Mucosa of gallbladder (tissue), 1 donor: ENCODE measurements around the gene FUBP3. TPM values are rescaled to one million over a fixed set of nuclear protein-coding genes. Genes with fewer than 3 reads are reported as not detected.

Experiments
- DNase-seq: peaks from one replicate; pipeline ENCODE4 v3.0.0-alpha.2; 2020; ENCODE audit warnings: low spot score
- total RNA-seq: library from RNA; stranded (reverse); gene quantifications from one replicate; pipeline ENCODE4 v1.2.1, GENCODE V29; 2021
- donor health status: DM: no; HTN: no; CAD: no.

FUBP3 gene
- total RNA-seq, 1 donor from 2014 or later: 51.8 TPM

DNA sequence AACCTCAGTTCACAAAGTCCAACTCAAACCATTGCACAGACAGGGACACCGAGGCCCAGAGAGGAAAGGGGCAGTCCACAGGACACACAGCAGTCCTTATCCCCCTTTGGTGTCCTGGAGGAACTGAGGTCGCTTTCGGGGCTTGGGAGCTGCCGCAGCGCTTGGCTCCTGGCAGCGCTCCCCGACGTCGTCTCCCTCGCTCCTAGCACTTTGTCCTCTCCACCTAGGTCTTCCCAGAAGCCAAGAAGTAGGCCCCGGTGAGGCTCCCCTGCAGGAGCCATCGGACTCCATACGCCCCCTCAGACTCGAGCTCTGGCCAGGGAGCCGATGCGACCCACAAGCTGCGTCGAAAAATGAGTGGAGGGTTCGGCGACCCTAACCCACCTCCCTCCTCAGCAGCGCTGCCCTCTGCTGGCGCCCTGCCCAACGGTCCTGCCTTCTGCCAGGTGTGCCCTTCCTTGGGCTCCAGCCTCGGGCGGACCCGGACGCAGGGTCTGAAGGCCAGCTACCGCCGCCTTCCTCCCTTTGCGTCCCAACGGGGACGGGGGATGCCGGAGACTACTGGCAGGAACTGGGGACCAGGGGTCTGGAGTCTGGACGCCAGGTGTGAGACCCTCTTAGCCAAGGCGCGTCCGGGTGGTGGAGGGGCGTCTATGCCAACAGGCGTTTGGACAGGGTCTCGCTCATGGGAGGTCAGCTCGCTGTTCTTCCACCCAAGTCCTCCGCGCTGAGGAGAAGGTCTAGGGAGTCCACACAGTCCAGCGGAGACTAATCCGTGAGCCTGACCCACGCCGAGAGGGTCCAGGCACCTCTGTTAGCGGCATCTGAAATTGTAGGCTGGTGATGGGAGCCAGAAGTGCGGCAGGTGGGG is 83.0 kb downstream of the FUBP3 start:
- no peak for DNase-seq

DNA sequence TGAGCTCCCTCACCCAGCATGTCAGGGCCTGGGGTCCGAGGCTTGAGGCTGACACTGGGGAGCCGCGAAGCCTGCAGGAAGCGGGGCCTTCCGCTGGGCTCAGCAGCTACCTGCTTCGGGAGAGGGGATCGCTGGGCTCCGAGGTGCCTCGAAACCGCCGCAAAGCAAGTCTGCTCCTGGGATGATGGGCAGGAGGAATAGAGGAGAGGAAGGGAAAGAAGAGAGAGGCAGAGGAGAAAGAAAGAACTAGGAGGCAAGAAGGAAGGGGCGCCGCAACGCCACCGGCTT is 83.5 kb downstream of the FUBP3 start:
- DNase-seq: no peak

DNA sequence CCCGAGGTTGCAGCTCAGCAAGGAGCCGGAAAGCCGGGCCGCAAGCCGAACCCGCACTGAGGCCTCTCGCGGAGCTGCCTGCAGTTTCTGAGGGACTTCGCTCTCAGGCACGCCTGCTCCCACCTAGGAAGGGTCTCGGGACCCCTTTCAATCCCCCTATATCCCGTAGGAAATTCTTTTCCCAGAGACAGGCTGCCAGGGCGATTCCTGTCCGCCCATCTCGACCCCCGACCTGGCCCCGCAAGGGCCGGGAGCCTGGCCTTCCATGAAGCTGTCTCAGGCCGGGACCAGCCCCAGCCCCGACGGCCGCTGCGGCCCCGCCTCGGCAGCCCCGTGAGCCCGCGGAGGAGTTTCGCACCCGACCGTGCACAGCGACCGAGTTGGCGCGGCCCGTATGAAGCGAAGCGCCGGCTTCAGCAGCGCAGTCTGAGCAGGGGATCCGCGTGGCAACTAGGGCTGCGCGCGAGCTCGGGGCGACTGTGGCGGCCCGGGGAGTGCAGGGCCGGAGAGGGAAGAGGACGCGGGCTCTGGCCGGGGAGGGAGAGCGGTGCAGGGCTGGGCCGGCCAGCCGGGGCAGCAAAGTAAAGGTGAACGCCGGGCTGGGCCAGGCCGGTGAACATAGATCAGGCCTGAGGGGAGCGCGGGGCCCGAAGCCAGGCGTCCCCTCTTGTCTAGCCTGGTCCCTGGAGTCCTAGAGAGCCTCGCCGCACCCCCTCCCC is 84.0 kb downstream of the FUBP3 start:
- no peak for DNase-seq

DNA sequence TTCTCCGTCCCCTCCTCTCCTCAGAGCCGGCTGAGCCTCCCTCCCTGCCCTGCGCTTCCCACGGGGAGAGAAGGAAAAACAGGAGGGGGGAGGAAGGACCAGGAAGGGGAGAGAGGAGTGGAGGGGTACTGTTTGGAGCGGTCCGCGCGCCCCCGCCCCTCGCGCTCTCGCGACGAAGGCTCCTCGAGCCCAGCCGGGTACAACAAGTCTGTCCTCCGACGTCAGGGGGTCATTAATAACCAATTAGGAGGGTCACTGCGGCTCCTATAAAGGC is 84.5 kb downstream of the FUBP3 start:
- DNase-seq: no peak

DNA sequence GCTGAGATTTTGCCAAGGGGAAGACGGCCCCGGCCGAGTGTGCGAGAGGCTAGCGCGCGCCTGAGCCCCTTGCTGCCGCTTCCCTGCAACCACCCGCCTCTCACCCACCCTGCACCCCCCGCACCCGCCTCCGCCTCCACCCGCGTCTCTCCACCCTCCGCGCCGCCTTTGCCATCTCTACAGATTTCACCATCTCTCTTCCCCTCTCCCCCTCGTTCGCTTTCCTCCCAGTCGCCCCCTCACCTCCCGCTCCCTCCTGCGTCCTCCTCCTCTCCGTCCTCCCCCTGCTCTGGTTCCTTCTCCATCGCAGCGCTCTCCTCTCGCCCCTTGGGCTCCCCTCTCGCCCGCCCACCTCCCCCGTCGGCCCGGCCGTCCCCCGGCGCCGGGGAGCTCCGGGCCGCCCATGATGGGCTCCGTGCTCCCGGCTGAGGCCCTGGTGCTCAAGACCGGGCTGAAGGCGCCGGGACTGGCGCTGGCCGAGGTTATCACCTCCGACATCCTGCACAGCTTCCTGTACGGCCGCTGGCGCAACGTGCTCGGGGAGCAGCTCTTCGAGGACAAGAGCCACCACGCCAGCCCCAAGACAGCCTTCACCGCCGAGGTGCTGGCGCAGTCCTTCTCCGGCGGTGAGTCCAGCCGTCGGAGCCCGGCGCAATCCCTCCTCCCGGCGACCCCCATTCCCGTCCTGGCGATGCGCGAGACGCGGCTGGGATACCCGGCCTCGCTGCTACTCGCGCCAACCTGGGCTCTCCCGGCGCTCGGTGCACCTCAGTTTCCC is 85.1 kb downstream of the FUBP3 start, which contains the start of gene PRDM12:
TSS of gene PRDM12 (plus strand) at position 344 of the 778 bp plus-strand sequence. CDS start at position 404, 60 bp downstream.
- no peak for DNase-seq

DNA sequence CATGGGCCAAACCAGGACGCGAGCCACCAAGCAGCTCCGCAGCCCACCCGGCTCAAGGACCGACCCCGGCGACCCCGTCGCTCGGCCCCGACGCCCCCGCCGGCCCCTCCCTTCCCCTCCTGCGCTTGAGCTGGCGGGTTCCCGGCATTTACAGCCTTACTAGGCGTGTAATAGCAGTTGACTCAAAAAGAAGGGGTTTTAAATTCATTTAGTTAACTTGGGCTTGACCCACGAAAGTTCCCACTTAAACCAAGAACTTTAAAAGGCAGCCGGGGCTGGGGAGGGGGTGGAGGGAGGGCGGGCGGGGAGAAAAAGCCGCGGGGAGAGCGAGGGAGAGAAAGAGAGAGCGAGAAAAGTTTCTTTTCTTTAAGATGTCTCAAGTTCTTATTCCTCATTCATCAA is 85.7 kb downstream of the FUBP3 start:
- no peak for DNase-seq

DNA sequence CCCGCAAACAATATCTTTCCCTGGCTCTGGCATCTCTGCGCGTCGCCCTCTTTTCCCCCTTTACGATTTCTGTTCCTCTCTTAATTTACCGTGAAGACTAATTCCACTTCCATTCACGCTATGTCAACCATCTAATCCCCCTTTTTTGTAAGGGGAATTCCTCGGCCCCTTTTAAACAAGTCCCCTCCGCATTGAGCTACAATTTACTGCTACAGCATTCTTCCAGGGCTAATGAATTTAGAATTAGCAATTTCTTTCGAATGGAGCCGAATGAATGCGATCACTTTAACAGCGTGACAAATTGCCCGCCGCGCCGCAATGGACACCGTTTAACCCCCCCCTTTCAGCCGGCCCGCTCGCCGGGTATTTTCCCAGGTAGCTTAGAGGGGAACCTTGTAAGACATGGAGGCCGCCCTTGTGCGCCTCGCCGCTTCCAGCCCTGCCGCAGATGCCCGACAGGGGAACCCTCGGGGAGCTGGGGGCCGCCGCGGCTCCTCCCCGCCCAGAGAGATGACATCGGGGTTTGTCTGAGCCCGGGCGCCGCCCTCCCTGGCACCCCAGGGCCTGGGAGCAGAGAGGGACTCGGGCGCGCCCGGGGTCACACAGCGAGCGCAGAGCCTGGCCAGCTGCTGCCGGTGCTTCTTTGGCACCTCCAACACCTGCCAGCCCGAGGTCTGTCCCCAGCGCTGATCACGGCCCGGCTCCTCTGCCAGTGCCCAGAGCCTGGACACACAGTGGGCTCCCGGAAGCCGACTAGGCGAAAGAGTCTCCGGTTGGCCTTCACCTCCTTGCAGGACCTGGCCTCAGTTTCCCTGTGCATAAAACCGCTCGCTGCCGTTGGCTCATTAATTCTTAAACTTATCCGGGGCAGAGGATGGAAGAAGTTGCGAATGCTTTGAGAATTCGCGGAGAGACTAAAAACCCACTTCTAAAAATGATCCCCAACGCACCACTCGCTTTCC is 86.3 kb downstream of the FUBP3 start:
- no peak for DNase-seq

DNA sequence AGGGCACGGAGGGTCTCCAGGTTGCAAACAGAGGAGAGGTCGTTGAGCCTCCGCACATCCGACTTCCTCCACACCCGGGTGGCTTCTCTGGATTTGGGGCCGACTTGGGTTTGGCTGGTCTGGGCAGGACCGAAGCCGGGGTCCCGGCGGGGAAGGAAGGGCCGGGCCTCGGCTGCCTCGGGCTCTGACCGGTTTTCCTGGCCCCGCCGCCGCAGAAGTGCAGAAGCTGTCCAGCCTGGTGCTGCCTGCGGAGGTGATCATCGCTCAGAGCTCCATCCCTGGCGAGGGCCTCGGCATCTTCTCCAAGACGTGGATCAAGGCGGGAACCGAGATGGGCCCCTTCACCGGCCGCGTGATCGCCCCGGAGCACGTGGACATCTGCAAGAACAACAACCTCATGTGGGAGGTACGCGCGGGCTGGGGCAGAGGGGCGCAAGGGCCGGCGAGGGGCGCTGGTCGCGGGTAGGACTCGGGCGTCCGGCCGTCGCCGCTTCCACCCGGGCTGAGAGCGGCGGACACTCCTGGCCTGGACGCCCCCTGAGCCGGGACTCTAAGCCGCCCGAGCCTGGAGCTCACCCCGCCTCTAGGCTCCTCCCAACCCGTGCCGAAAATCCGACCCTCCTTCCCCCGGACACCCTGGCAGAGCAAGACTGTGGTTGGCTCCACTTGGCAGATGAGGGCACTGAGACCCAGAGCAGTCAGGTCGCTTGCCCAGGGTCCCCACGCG is 87.2 kb downstream of the FUBP3 start:
- DNase-seq: no peak

DNA sequence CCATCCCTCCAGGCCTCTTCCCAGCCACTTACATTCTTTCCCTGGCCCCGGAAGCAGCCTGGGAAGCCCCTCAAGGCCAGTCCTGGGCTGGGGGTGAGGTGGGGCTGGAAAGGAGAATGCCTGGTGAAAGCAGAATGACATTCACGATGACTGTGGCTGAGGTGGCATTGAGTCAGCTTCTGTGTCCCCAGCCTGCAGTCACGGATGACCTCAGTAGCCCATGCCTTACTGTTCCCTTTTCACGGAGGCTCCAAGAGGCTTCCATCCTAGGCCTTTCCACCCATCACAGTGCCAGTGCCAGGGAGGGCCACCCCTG is 87.7 kb downstream of the FUBP3 start:
- DNase-seq: no peak

DNA sequence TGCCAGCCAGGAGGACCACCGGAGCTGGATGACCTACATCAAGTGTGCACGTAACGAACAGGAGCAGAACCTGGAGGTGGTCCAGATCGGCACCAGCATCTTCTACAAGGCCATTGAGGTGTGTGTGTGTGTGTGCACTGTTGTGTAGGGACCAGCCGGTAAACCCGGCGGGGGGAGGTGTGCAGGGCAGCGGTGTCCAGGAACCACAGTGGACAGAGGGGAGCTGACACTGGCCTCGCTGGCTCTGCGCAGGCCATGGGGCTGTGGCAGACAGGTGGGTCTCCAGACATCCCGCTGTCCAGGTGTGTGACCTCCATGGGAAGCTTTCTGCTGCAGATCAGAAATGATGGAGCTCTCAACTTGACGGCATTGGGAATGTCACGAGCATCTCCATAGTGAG is 88.8 kb downstream of the FUBP3 start:
- no peak for DNase-seq

DNA sequence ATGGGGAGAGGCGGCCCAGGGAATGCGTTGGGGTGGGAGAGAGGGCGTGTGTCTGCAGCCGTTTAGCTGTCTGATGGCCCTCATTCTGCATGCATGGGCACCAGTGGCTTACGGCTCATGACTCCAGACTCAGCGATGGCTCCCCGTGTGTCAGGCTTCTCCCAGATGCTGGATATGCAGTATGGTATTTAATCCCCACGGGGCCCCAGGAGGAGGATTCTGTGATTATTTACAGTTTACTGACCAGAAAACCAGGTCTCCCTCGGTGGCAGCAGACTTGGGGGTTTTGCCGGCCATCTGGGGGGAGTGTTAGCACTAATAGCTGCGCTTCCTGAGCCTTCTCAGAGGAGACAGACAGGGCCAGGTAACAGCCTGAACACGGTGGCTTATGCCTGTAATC is 89.3 kb downstream of the FUBP3 start:
- DNase-seq: no peak

DNA sequence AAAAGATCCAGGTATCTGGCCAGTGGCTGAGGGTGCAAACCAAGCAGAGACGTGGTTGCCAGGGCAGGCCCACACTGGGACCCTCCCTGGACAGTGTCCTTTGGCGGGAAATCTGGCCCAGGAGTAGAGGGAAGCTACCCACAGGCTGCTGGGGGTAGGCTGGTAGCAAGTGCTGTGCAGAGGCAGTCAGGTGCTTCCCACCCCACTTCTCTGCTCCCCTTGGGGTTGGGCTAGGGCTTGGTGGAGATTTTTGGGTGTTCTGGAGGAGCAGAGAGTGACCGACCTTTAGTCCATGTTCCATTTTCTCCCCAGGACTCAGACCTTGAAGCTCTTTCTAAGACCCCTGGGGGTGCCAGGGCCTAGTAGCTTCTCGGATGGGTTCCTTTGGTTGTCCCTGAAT is 90.6 kb downstream of the FUBP3 start:
- no peak for DNase-seq

DNA sequence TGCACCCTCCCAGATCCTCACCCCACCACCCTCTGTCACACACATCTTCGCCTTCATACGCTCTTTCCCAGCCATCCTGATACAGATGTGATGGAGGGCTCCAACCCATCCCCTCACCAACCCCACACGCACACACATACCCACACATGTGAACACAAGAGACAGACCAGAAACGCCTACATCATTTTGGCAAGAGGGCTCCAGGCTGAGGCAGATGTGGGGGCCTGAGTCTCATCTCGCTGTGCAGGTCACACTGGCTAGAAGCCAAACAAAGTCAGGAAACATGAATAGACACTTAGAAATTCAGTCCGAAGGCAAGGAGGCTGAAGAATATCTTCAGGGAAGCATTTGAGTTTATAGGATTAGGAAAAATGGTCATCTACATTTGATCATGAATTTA is 91.3 kb downstream of the FUBP3 start:
- DNase-seq: no peak

DNA sequence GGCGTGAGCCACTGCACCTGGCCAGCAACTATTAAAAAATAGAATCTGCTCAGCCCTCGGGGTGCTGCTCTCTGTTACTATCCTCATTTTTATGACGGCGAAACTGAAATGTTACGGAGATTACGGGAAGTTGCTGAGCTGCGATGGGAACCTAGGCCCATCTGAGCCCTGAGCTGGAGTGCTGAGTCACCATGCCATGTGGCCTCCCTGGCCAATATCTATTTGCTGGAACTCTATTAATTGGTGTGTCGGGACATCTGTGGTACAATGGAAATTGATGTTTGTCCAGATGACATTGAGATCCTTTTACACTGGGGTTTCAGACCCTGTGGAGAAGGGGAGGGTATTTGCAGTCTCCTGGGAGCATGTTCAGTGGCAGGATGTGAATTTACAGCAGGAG is 93.1 kb downstream of the FUBP3 start:
- no peak for DNase-seq

DNA sequence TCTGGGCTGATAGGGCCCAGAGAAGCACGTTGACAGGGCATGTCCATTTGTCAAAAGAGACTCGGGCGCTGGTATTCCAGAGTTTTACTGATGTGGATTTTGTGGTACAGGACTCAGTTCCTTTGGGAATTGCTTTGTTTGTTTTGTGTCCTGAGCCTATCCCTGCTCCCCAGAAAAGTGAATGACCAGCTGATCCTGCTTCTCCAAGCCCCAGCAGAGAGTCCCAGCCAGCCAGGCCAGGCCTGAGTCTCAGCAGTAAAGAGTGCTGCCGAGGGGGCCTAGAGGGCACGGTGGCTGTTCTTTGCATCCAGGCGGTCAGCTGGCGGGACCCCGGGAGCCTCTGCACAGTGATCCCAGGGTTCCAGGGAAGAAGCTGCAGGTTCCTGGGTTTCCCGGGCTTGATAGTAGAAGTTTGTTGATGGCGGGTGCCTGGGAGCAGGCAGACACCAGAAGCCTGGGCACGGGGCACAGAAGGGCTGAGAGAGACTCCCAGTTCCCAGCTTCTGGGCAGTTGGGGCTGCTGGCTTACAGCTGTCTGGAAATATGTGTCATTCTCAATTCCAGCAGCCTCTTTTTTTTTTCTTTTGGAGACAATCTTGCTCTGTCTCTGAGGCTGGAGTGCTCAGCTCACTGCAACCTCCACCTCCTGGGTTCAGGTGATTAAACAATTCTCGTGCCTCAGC is 93.7 kb downstream of the FUBP3 start:
- DNase-seq: no peak

DNA sequence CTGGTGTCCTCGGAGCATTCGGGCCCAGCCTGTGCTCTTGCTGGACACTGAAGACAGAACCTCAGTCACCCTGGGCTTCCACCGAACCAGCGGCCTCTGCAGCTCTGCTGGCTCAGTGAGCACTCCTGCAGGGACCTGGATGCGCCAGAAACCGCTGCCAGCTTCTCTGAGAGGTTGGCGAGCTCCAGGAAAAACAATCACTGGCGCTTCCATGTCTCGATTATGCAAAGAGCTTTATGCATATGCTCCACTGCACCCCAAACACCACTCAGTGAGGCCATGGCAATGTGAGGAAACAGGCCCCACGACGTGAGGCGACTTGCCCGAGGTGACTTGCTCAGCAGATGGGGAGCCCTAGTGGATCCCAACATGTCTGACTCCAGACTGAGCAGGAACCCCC is 96.0 kb downstream of the FUBP3 start:
- no peak for DNase-seq

DNA sequence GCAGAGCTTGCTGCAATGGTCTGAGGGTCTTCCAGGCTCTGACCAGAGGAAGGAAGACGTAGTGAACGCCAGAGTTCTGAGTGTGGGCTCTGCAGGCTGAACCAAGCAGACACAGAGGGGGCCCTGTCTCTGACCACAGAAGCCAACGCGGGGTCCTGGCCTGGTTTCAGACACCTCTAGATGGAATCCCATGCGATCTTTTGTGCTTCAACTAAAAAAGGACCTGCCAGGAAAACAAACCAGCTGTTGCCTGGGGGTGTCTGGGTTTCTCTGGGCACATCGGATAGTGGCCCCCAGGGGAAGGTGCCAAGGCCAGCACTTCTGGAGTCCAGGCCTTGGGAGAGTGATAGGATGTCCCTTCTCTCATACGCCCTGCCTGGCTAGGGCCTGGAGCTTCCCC is 97.9 kb downstream of the FUBP3 start:
- no peak for DNase-seq

DNA sequence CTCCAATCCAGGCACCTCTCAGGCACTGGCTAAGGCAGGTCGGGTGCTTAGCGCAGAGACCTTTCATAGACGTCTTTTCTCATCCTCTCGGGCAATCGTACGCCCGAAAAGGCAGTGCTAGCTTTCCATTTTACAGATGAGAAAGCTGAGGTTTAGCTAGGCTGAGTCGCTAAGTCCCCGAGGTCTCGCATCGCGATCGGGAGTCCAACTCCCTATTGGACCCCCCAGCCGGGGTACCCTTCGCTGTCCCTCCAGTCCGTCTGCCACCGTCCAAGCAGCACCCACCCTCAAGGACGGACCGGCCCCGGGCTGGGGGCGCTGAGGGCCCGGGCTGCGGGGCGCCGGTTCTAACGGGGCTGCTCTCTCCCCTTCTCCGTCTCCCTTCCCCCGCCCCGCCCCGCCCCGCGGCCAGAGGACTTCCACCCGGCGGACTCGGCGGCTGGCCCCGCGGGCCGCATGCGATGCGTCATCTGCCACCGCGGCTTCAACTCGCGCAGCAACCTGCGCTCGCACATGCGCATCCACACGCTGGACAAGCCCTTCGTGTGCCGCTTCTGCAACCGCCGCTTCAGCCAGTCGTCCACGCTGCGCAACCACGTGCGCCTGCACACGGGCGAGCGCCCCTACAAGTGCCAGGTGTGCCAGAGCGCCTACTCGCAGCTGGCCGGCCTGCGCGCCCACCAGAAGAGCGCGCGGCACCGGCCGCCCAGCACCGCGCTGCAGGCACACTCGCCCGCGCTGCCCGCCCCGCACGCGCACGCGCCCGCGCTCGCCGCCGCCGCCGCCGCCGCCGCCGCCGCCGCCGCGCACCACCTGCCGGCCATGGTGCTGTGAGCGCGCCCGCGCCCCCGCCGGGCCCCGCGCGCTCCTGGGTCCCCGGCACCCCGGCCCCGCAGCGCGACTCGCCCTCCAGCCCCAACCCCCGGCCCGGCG is 101.7 kb downstream of the FUBP3 start:
- peak; percentile 83 for DNase-seq

DNA sequence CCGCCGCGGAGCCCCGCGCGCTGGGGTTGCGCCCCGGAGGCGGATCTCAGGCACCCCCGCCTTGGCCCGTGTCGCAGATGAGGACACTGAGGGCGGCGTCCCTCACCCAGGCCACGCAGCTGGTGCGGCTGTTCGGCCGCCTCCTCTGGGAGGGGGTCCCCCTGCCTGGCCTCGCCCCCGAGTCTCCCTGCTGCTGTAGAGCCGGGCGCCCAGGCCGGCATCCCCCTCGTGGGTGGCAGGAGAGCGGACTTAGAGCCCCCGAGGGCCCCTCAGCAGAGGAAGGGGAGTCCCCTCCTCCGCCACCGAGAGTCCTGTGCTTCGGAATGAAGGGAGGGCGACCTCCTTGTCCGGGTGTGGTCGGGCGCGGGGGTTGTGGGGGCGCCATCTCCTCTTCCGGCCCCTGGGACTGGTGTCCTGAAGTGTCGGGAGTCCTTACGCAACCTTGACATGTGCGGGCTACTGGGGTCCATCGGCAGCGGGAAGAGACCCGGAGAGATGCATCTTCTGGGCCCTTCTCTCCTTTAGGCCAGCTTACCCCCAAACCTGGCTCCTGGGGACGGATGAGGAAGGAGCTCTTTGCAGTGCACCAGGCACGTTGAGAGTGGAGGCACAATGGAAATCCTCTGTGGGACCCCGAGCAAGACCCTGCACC is 102.5 kb downstream of the FUBP3 start:
- no peak for DNase-seq
